K562 (cell line): ENCODE results near the gene KRTAP3-3. TPM values are rescaled to one million over a fixed set of nuclear protein-coding genes. Genes with fewer than 3 reads are reported as not detected.

Experiments
- ATAC-seq: fragments of 200-7000 bp; cut with Tn5 transposase; 3 replicates; pipeline ENCODE4 v1.9.1; 2020; ENCODE audit warnings: moderate library complexity
- BruUV-seq: library from RNA; stranded (reverse); fragments of 400-500 nt; replicated peaks from 2 replicates; lab custom pipeline; 2021; lab: Mats Ljungman, UMichigan
- CTCF ChIA-PET: fragments of 300-600 bp; formaldehyde crosslinking; extraction: SDS; loops from one replicate; lab custom pipeline; 2021; ENCODE audit warnings: low intra/inter-chr PET ratio; lab: Yijun Ruan, JAX
- POLR2A ChIA-PET: fragments of 300-600, 350-650 bp; sonication (Branson Sonifier 250); formaldehyde crosslinking; extraction: SDS; loops from one replicate; lab custom pipeline; 2021; ENCODE audit warnings: antibody characterized with exemption, inconsistent platforms; lab: Yijun Ruan, JAX
- DNase-seq, 4 experiments: peaks; one replicate each; pipeline versions ENCODE4 v3.0.0 to v3.0.0-alpha.2; 2011 to 2018; ENCODE audit warnings: low spot score in 3 of 4, mixed read lengths in 3 of 4; ENCODE audit errors: extremely low read depth in 1 of 4
- FAIRE-seq: peaks from 2 replicates; lab custom pipeline; 2011; peaks lifted over from hg19 to GRCh38; lab: Jason Lieb, UNC
- H2AFZ ChIP-seq: 2 replicates; pipeline ENCODE4 v1.6.0; 2011; ENCODE audit warnings: low read depth, low read length, control low read depth, inconsistent platforms
- H3K27ac ChIP-seq: fragments of 200-600 bp; 3 replicates; pipeline ENCODE4 v1.8.0; 2011; ENCODE audit warnings: low read depth, mild to moderate bottlenecking, control low read depth, inconsistent platforms, low read length, moderate library complexity, mixed read lengths; ENCODE audit errors: extremely low read depth
- H3K27me3 ChIP-seq, 2 experiments: fragments of 300-600 bp in 1 of 2; 2 replicates in 1 of 2; 3 replicates in 1 of 2; pipeline versions ENCODE4 v1.6.0 to v1.8.0; 2011; ENCODE audit warnings: inconsistent platforms in 2 of 2, low read length in 2 of 2, mild to moderate bottlenecking in 1 of 2, mixed read lengths in 1 of 2, moderate library complexity in 1 of 2; ENCODE audit not compliant: control insufficient read depth in 2 of 2, insufficient read depth in 2 of 2
- H3K36me3 ChIP-seq: fragments of 300-600 bp; 3 replicates; pipeline ENCODE4 v1.8.0; 2011; ENCODE audit warnings: mild to moderate bottlenecking, low read length, inconsistent platforms; ENCODE audit not compliant: control insufficient read depth, insufficient read depth
- H3K4me1 ChIP-seq, 2 experiments: fragments of 200-600 bp in 1 of 2; replicated peaks in 1 of 2; 2 replicates in 1 of 2; 3 replicates in 1 of 2; pipeline versions ENCODE4 v1.5.1 to v1.8.0; 2011; ENCODE audit warnings: inconsistent platforms in 2 of 2, low read length in 2 of 2, mild to moderate bottlenecking in 1 of 2, mixed read lengths in 1 of 2, moderate library complexity in 1 of 2; ENCODE audit not compliant: control insufficient read depth in 2 of 2, insufficient read depth in 2 of 2
- H3K4me2 ChIP-seq: 2 replicates; pipeline ENCODE4 v1.6.1; 2011; ENCODE audit warnings: low read length, control low read depth, inconsistent platforms, mixed read lengths; ENCODE audit not compliant: insufficient read depth
- H3K4me3 ChIP-seq: fragments of 200-600 bp; sonication (generic), shearing (Covaris generic); 2 replicates; pipeline ENCODE4 v1.5.1; 2016; ENCODE audit warnings: control low read depth, inconsistent platforms
- H3K79me2 ChIP-seq: fragments of 200-600 bp; 3 replicates; pipeline ENCODE4 v1.8.0; 2011; ENCODE audit warnings: low read length, inconsistent platforms; ENCODE audit not compliant: control insufficient read depth, insufficient read depth
- H3K9ac ChIP-seq, 2 experiments: 2 replicates each; pipeline versions ENCODE4 v1.6.0 to v1.6.1; 2011; ENCODE audit warnings: low read depth in 2 of 2, low read length in 2 of 2, control low read depth in 1 of 2, inconsistent platforms in 1 of 2, mild to moderate bottlenecking in 1 of 2, mixed read lengths in 1 of 2; ENCODE audit not compliant: insufficient read depth in 1 of 2
- H3K9me1 ChIP-seq: one replicate; pipeline ENCODE4 v1.6.0; 2011; ENCODE audit warnings: inconsistent platforms, mild to moderate bottlenecking, low read length, moderate library complexity; ENCODE audit not compliant: control insufficient read depth, insufficient read depth
- H3K9me3 ChIP-seq: replicated peaks from 2 replicates; pipeline ENCODE4 v1.5.1; 2011; ENCODE audit warnings: low read depth, low read length, inconsistent platforms; ENCODE audit not compliant: control insufficient read depth, insufficient read depth
- H4K20me1 ChIP-seq: replicated peaks from 2 replicates; pipeline ENCODE4 v1.6.1; 2011; ENCODE audit warnings: low read length, inconsistent platforms, mixed read lengths; ENCODE audit not compliant: control insufficient read depth, insufficient read depth
- FOXP1 ChIP-seq: sonication (generic); formaldehyde crosslinking; IDR thresholded peaks from 2 replicates; pipeline ENCODE4 v1.8.0; 2022; ENCODE audit warnings: mild to moderate bottlenecking, missing genetic modification reagents
- L3MBTL2 ChIP-seq: fragments of 450-650 bp; IDR thresholded peaks from 2 replicates; pipeline ENCODE4 v1.6.1; 2016; ENCODE audit warnings: mild to moderate bottlenecking, moderate library complexity
- MCM5 ChIP-seq: fragments of 450-650 bp; IDR thresholded peaks from 2 replicates; pipeline ENCODE4 v1.6.1; 2016; ENCODE audit warnings: low read depth
- NBN ChIP-seq: fragments of 450-650 bp; IDR thresholded peaks from 2 replicates; pipeline ENCODE4 v1.6.1; 2016; ENCODE audit warnings: low read depth, mild to moderate bottlenecking
- NFIX ChIP-seq: fragments of 250-450 bp; sonication (Bioruptor Pico); IDR thresholded peaks from 2 replicates; pipeline ENCODE4 v1.4.0; 2020; ENCODE audit warnings: low read depth, mild to moderate bottlenecking, moderate library complexity
- PURB ChIP-seq: sonication (generic); formaldehyde crosslinking; IDR thresholded peaks from 2 replicates; pipeline ENCODE4 v1.9.0; 2021; ENCODE audit warnings: low read depth, mild to moderate bottlenecking, missing genetic modification reagents
- RBM39 ChIP-seq: fragments of 200-400 bp; formaldehyde crosslinking; optimal IDR thresholded peaks from 2 replicates; pipeline ENCODE3; 2018; ENCODE audit warnings: low read depth, low read length
- ZNF408 ChIP-seq: fragments of 250-450 bp; sonication (Bioruptor Pico); IDR thresholded peaks from 2 replicates; pipeline ENCODE4 v1.4.0; 2020; ENCODE audit warnings: low read depth, mild to moderate bottlenecking, moderate library complexity
- ZNF79 ChIP-seq: fragments of 250-450 bp; sonication (Bioruptor Pico); IDR thresholded peaks from 2 replicates; pipeline ENCODE4 v1.4.0; 2020; ENCODE audit warnings: low read depth, mild to moderate bottlenecking, moderate library complexity
- WGBS: fragments of 100-300 bp; shearing (Covaris generic); methylation state at CpG from one replicate; pipeline ENCODE4 v1.1.6; 2016; ENCODE audit warnings: low coverage, mixed read lengths; ENCODE audit not compliant: insufficient coverage; ENCODE audit errors: missing lambda C conversion rate; 5-methylcytosine and 5-hydroxymethylcytosine counted together
- in situ Hi-C: fragments of 300-500 bp; cut with MboI; formaldehyde crosslinking; loops from 4 replicates; pipeline ENCODE4 v1.15.0; 2018; ENCODE audit warnings: inconsistent platforms, mixed read lengths
- intact Hi-C: fragments of 100-400 bp; cut with micrococcal nuclease; formaldehyde crosslinking; loops from 2 replicates; pipeline ENCODE4 v1.14.2; 2022
- polyA plus RNA-seq, 8 experiments: library from polyadenylated mRNA; depleted of rRNA in 4 of 8; stranded (reverse) in 5 of 8; unstranded in 3 of 8; fragments of >200 nt; fragmentation: Nextera tagmentation in 2 of 8; fragmentation: Illumina TruSeq in 1 of 8; extraction: Ambion mirVana in 2 of 8; extraction: Trizol in 1 of 8; gene quantifications; 2 replicates each; pipeline versions ENCODE4 v1.2.1 to v1.2.3, GENCODE V29; 2011 to 2014; ENCODE audit warnings: inconsistent platforms in 1 of 8, missing spikeins in 1 of 8
- total RNA-seq, 7 experiments: library from RNA; depleted of rRNA in 6 of 7; stranded (reverse); fragments of >200 nt in 6 of 7; fragmentation: Illumina TruSeq in 2 of 7; extraction: Trizol in 2 of 7; gene quantifications; 2 replicates each; pipeline versions ENCODE4 v1.2.1 to v1.2.3, GENCODE V29; 2011 to 2021; ENCODE audit warnings: low replicate concordance in 1 of 7
- TF ChIP-seq, protein P1 (sequence below): fragments of 450-650 bp; formaldehyde crosslinking; IDR thresholded peaks from 2 replicates; pipeline ENCODE4 v1.4.0; 2022; ENCODE audit warnings: missing genetic modification characterization
- TF ChIP-seq, protein P2 (sequence below), 2 experiments: fragments of 450-650 bp; IDR thresholded peaks; 2 replicates each; pipeline ENCODE4 v1.6.1; 2018; ENCODE audit warnings: mild to moderate bottlenecking in 2 of 2, low read depth in 1 of 2; ENCODE audit not compliant: partially characterized antibody in 2 of 2

Gene KRTAP3-3
- total and polyA plus RNA-seq, 9 of the 15 experiments (the other 6 are each of a cell fraction or from before 2014, with no cell fraction given): not detected

DNA sequence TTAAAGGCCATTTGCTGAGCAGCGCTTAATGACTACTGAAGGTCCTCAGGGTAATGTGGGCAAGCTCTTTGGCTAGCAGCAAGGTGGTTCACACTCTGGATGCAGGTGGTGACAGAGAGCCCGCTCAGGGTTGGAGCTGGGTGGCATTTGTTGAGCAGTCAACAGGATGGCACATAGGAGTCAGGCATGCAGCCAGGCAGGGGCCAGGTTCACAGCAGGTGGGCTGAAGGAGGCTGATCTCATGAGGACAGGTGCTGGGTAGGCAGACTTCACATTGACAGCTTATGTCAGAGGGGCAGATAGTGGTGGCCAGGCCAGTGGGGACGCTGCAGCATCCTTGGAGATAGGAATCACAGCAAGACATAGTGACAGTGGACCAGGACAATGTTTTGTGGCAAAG, 10.4 kb upstream of the KRTAP3-3 start:
- no peaks in the 10 kb centered on the region for H3K79me2 ChIP-seq
- peaks cover 0 to 13% of the 10 kb centered on the region in 2 experiments; a peak in 3 of 5 replicates for H3K27me3 ChIP-seq
- in situ Hi-C loops: no loop called here
- ChIA-PET POLR2A (no interaction called here), CTCF (no interaction called here)
- H3K36me3 ChIP-seq: no peaks in the 10 kb centered on the region
- H2AFZ ChIP-seq: no peak overlapping the region
- FAIRE-seq: no peak
- no peaks in the 10 kb centered on the region for H4K20me1 ChIP-seq
- intact Hi-C loops: no loop called here
- BruUV-seq: no TSS peak
- H3K9me1 ChIP-seq: no peaks in the 10 kb centered on the region
- no peak overlapping the region; a peak in 1 of 4 replicates for H3K9ac ChIP-seq
- no peak overlapping the region for H3K4me3 ChIP-seq
- no peak overlapping the region for H3K4me2 ChIP-seq
- 0% methylated on average over 3 of the region's 3 CpGs for WGBS
- H3K9me3 ChIP-seq: no peaks in the 10 kb centered on the region
- ATAC-seq: no peak
- no peaks in the 10 kb centered on the region; a peak in 1 of 5 replicates for H3K4me1 ChIP-seq
- H3K27ac ChIP-seq: no peak overlapping the region
- DNase-seq: no peak
- TF ChIP-seq L3MBTL2 (no peak), NBN (no peak), FOXP1 (CRISPR knock-in tag) (no peak), PURB (CRISPR knock-in tag) (no peak), NFIX (CRISPR knock-in tag) (no peak), ZNF79 (CRISPR knock-in tag) (no peak), MCM5 (no peak), RBM39 (no peak), ZNF408 (CRISPR knock-in tag) (no peak)
- TF ChIP-seq, protein P1, sequence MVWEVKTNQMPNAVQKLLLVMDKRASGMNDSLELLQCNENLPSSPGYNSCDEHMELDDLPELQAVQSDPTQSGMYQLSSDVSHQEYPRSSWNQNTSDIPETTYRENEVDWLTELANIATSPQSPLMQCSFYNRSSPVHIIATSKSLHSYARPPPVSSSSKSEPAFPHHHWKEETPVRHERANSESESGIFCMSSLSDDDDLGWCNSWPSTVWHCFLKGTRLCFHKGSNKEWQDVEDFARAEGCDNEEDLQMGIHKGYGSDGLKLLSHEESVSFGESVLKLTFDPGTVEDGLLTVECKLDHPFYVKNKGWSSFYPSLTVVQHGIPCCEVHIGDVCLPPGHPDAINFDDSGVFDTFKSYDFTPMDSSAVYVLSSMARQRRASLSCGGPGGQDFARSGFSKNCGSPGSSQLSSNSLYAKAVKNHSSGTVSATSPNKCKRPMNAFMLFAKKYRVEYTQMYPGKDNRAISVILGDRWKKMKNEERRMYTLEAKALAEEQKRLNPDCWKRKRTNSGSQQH: no peak
- TF ChIP-seq, protein P2, sequence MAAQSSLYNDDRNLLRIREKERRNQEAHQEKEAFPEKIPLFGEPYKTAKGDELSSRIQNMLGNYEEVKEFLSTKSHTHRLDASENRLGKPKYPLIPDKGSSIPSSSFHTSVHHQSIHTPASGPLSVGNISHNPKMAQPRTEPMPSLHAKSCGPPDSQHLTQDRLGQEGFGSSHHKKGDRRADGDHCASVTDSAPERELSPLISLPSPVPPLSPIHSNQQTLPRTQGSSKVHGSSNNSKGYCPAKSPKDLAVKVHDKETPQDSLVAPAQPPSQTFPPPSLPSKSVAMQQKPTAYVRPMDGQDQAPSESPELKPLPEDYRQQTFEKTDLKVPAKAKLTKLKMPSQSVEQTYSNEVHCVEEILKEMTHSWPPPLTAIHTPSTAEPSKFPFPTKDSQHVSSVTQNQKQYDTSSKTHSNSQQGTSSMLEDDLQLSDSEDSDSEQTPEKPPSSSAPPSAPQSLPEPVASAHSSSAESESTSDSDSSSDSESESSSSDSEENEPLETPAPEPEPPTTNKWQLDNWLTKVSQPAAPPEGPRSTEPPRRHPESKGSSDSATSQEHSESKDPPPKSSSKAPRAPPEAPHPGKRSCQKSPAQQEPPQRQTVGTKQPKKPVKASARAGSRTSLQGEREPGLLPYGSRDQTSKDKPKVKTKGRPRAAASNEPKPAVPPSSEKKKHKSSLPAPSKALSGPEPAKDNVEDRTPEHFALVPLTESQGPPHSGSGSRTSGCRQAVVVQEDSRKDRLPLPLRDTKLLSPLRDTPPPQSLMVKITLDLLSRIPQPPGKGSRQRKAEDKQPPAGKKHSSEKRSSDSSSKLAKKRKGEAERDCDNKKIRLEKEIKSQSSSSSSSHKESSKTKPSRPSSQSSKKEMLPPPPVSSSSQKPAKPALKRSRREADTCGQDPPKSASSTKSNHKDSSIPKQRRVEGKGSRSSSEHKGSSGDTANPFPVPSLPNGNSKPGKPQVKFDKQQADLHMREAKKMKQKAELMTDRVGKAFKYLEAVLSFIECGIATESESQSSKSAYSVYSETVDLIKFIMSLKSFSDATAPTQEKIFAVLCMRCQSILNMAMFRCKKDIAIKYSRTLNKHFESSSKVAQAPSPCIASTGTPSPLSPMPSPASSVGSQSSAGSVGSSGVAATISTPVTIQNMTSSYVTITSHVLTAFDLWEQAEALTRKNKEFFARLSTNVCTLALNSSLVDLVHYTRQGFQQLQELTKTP (IDR thresholded peaks at IDR 0.05; ENCODE audit: low read depth in 1 of 2, partially characterized antibody in 2 of 2): no peak
